Measurements from ENCODE around the gene TMEM220.

DNA sequence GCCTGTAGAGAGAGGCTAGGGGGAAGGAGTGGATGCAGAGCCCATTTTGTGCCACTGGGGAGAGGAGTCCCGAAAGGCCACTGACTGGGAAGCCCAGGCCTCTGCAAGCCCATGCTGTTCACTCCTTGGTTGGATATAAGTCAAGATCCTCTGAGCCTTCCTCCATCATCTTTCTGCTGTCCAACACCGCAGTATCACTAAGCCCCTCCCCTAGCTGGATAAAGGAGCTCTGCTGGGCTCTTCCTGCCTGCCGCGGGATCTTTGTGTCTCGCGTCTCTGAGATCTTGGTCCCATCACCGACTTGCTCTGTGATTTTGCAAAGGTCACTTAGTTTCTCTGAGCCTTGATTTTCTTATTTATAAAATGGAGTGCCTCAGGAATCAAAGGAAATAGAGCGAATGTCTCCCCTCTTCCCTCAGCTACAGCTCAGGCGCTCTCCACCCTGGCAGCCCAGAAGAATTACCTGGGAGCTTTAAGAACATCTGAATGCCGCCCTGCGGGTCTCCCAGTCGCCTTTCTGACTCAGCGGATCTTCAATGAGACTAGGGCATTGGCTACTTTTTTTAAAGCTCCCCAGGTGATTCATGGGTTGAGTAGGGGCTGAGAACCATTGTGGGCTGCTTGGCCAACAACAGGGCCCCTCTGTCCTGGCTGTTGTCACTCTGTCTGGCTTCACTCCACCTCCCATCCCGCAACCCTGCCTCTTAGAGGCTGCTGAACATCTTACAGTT is 25.2 kb upstream of the TMEM220 start:
- TF ChIP-seq, protein P1, sequence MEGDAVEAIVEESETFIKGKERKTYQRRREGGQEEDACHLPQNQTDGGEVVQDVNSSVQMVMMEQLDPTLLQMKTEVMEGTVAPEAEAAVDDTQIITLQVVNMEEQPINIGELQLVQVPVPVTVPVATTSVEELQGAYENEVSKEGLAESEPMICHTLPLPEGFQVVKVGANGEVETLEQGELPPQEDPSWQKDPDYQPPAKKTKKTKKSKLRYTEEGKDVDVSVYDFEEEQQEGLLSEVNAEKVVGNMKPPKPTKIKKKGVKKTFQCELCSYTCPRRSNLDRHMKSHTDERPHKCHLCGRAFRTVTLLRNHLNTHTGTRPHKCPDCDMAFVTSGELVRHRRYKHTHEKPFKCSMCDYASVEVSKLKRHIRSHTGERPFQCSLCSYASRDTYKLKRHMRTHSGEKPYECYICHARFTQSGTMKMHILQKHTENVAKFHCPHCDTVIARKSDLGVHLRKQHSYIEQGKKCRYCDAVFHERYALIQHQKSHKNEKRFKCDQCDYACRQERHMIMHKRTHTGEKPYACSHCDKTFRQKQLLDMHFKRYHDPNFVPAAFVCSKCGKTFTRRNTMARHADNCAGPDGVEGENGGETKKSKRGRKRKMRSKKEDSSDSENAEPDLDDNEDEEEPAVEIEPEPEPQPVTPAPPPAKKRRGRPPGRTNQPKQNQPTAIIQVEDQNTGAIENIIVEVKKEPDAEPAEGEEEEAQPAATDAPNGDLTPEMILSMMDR (IDR thresholded peaks at IDR 0.05; ENCODE audit: low read length) = no peak
- TF ChIP-seq EZH2phosphoT487 (IDR thresholded peaks at IDR 0.05; ENCODE audit: low read length) = no peak

Measured in MM.1S (cell line).